ENCODE results near the gene AK4.
A peak's percentile ranks its signal among the peaks of the same experiment; 100 is the strongest.

The AK4 gene

GRCh38 chr1:65256860-65257708, 109.1 kb downstream of the AK4 start:
- no peak overlapping the region for H3K27ac ChIP-seq (ENCODE audit: extremely low read depth, low read depth, low read length)
- POLR2A ChIA-PET: interaction anchor here (0.6 kb wide), 1 partner anchor 52 kb away, joined by 4 read pairs; the partner anchor contains the start of gene DNAJC6
- no peak for TF ChIP-seq ZNF274 (IDR thresholded peaks at IDR 0.05; ENCODE audit: low read length)
- no peak for TF ChIP-seq ZNF274 (tag by site-specific recombination; IDR thresholded peaks at IDR 0.05; ENCODE audit: borderline replicate concordance)
- TF ChIP-seq ZBTB11 (tag by site-specific recombination; conservative IDR thresholded peaks at IDR 0.05; ENCODE audit: low read depth): 0 out of 2 replicates have a peak, but pooled peaks have one; percentile 10
- CTCF ChIA-PET: interaction anchor here (0.6 to 1.6 kb wide), 3 partner anchors 21 to 431 kb away, joined by 3 to 4 read pairs (median 4); no protein-coding TSS in a partner anchor
- no peaks in the 10 kb centered on the region for H3K4me1 ChIP-seq (ENCODE audit: control insufficient read depth, insufficient read depth, low read length)
- no peaks in the 10 kb centered on the region for H3K9me3 ChIP-seq (ENCODE audit: control insufficient read depth, insufficient read depth, low read depth, low read length)
- H3K36me3 ChIP-seq (ENCODE audit: control insufficient read depth in 2 of 2, insufficient read depth in 1 of 2, low read length in 2 of 2): no peaks in the 10 kb centered on the region
- H3K4me3 ChIP-seq (ENCODE audit: low read depth, low read length): no peak overlapping the region

GRCh38 chr1:65258106-65258505, 110.1 kb downstream of the AK4 start:
- Histone ChIP-seq H3K9me3 (ENCODE audit: control insufficient read depth, insufficient read depth, low read depth, low read length) (no peaks in the 10 kb centered on the region), H3K27ac (ENCODE audit: extremely low read depth, low read depth, low read length) (no peak overlapping the region), H3K36me3 (ENCODE audit: control insufficient read depth in 2 of 2, insufficient read depth in 1 of 2, low read length in 2 of 2) (no peaks in the 10 kb centered on the region), H3K4me3 (ENCODE audit: low read depth, low read length) (no peak overlapping the region), H3K4me1 (ENCODE audit: control insufficient read depth, insufficient read depth, low read length) (no peaks in the 10 kb centered on the region)
- ChIA-PET CTCF (interaction anchor here (0.5 to 1.5 kb wide), 5 partner anchors 24 to 430 kb away, joined by 3 to 4 read pairs (median 3); no protein-coding TSS in a partner anchor), POLR2A (interaction anchor here (0.6 kb wide), 1 partner anchor 51 kb away, joined by 4 read pairs; the partner anchor contains the start of gene DNAJC6)
- TF ChIP-seq ZNF26 (tag by site-specific recombination; IDR thresholded peaks at IDR 0.05) (no peak), BCL6B (tag by site-specific recombination; IDR thresholded peaks at IDR 0.05) (no peak), ZNF837 (tag by site-specific recombination; IDR thresholded peaks at IDR 0.05) (no peak), ZNF404 (tag by site-specific recombination; IDR thresholded peaks at IDR 0.05) (no peak), ZNF830 (tag by site-specific recombination; IDR thresholded peaks at IDR 0.05; ENCODE audit: low read depth) (no peak), ZBTB44 (tag by site-specific recombination; IDR thresholded peaks at IDR 0.05) (no peak), ZNF518A (tag by site-specific recombination; conservative IDR thresholded peaks at IDR 0.05; ENCODE audit: low read depth) (no peak)

Data from HEK293 (cell line).